HG03175 (cell line): ENCODE data around the gene FAM107B.
"Not testable (repeated sequence)": the region's sequence is repeated elsewhere in the genome, so short reads cannot be mapped to it uniquely, and the experiment has no call there.

Experiments used
- ATAC-seq: cut with Tn5 transposase; IDR thresholded peaks from one replicate; pipeline ENCODE4 v1.9.1; 2021; ENCODE audit warnings: mild to moderate bottlenecking, moderate library complexity; ENCODE audit not compliant: unreplicated experiment

FAM107B gene

GRCh38 chr10:14774797-14775196 lies at the start of gene FAM107B:
TSS of gene FAM107B (minus strand) at chr10:14774897. CDS start at chr10:14774663, 234 bp downstream.
- ATAC-seq: no peak

- ATAC-seq: no peak
These were observed 49.3 kb upstream of the FAM107B start for GRCh38 chr10:14823966-14824365.

- no peak for ATAC-seq
These were observed 48.4 kb upstream of the FAM107B start for GRCh38 chr10:14822879-14823755.

- no peak for ATAC-seq
These were observed 47.1 kb upstream of the FAM107B start for GRCh38 chr10:14821635-14822375.

GRCh38 chr10:14820775-14821154 lies 46.1 kb upstream of the FAM107B start:
- ATAC-seq: no peak

GRCh38 chr10:14820010-14820774 lies 45.5 kb upstream of the FAM107B start:
- ATAC-seq: no peak

GRCh38 chr10:14816717-14817116 lies 42.0 kb upstream of the FAM107B start:
- ATAC-seq: not testable (repeated sequence)

- no peak for ATAC-seq
These were observed 41.0 kb upstream of the FAM107B start for GRCh38 chr10:14815681-14816080.

- no peak for ATAC-seq
These were observed 37.6 kb upstream of the FAM107B start for GRCh38 chr10:14812271-14812670.

GRCh38 chr10:14810969-14811953 lies 36.6 kb upstream of the FAM107B start:
- ATAC-seq: no peak

DNA sequence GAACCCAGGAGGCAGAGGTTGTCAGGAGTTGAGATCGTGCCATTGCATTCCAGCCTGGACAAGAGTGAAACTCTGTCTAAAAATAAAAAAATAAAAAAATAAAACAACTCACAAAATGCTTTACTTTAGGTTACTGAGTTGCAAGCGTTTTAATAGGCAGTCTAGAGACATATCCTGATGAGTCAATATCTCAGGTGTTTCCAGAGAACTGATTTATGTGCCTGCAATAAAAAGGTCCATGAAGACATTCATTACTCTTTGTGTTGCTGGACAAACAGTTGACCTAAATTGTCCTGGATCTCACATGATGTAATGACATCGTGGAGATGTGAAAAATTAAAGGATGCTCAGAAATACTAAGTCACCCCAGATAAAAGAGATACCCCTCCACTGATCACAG lies 31.6 kb upstream of the FAM107B start:
- ATAC-seq: no peak

GRCh38 chr10:14803827-14804226 lies 29.1 kb upstream of the FAM107B start:
- no peak for ATAC-seq

- ATAC-seq: no peak
These were observed 27.0 kb upstream of the FAM107B start for GRCh38 chr10:14801723-14802122.

GRCh38 chr10:14800397-14800796 lies 25.7 kb upstream of the FAM107B start:
- no peak for ATAC-seq

GRCh38 chr10:14798636-14799035 lies 23.9 kb upstream of the FAM107B start:
- no peak for ATAC-seq

- no peak for ATAC-seq
These were observed 13.2 kb upstream of the FAM107B start for GRCh38 chr10:14787938-14788337.

DNA sequence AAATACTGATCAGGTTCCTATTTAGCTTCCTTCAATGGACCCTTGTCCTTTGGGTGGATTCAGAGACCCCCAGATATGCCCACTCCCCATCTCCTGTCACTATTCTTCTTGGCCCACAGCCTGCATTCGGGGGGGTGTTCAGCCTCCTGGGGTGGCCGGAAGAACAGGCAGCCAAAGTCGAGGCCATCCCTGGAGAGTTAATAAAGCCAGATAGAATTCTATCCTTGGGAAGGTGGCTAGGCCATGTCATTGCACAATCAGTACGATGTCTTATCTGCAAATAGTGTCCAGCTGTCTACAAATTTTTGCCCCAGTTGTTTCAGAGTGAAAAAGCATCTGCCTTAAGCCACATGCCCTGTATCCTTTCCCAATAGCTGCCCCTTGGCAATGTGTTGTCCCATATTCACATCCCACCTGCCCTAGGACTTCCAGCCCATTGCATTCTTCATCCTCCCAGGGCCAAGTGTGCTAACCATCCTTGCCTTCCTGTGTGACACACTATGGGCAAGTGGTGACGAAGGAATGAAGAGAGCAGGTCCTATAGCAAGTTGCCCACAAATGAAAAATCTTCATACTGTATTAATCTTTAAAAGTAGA lies 9.9 kb upstream of the FAM107B start:
- no peak for ATAC-seq

- ATAC-seq: no peak
These were observed 8.1 kb upstream of the FAM107B start for GRCh38 chr10:14782691-14783363.

DNA sequence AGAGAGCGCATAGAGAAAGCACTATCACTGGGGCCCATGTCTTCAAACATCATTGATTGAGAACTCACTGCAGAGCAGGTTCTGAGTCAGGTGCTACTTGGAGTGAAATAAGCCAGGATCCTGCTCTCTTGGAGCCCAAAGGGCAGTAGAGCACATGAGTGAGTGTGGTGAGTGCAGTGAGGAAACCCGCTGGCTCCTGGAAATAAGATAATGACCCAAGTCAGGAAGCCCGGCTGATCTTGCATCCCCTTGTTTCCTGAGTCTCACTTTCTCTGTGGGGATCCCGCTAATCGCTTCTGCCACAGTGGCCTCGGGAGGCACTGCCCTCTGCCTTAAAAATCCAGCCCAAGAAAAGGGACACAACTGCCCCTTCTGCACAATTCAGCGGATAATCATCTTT lies 7.1 kb upstream of the FAM107B start:
- ATAC-seq: no peak
